Nephron (organoid): ENCODE results near the gene ADIPOR2.

ENCODE experiments used
- H3K27ac Mint-ChIP-seq, 3 experiments: 2 replicates each; pipeline ENCODE4 v1.8.0; 2020; ENCODE audit warnings: mixed read lengths in 3 of 3, mild to moderate bottlenecking in 2 of 3, moderate library complexity in 1 of 3
- H3K27me3 Mint-ChIP-seq: 2 replicates; pipeline ENCODE4 v1.8.0; 2021; ENCODE audit warnings: low read depth, mild to moderate bottlenecking, moderate library complexity, mixed read lengths
- H3K36me3 Mint-ChIP-seq: 2 replicates; pipeline ENCODE4 v1.8.0; 2020; ENCODE audit warnings: low read depth, mixed read lengths
- H3K4me1 Mint-ChIP-seq: 2 replicates; pipeline ENCODE4 v1.8.0; 2020; ENCODE audit warnings: mixed read lengths
- H3K4me3 Mint-ChIP-seq, 3 experiments: 2 replicates each; pipeline ENCODE4 v1.8.0; 2020; ENCODE audit warnings: mild to moderate bottlenecking in 3 of 3, mixed read lengths in 3 of 3, moderate library complexity in 2 of 3
- H3K9me3 Mint-ChIP-seq: 2 replicates; pipeline ENCODE4 v1.8.0; 2020; ENCODE audit warnings: mixed read lengths
- TF ChIP-seq, protein P1 (sequence below), 3 experiments: fragments of 200-600 bp; sonication (generic); IDR thresholded peaks; one replicate each; pipeline ENCODE4 v1.5.0; 2021; ENCODE audit warnings: antibody characterized with exemption in 3 of 3; ENCODE audit not compliant: unreplicated experiment in 3 of 3

The ADIPOR2 gene

DNA sequence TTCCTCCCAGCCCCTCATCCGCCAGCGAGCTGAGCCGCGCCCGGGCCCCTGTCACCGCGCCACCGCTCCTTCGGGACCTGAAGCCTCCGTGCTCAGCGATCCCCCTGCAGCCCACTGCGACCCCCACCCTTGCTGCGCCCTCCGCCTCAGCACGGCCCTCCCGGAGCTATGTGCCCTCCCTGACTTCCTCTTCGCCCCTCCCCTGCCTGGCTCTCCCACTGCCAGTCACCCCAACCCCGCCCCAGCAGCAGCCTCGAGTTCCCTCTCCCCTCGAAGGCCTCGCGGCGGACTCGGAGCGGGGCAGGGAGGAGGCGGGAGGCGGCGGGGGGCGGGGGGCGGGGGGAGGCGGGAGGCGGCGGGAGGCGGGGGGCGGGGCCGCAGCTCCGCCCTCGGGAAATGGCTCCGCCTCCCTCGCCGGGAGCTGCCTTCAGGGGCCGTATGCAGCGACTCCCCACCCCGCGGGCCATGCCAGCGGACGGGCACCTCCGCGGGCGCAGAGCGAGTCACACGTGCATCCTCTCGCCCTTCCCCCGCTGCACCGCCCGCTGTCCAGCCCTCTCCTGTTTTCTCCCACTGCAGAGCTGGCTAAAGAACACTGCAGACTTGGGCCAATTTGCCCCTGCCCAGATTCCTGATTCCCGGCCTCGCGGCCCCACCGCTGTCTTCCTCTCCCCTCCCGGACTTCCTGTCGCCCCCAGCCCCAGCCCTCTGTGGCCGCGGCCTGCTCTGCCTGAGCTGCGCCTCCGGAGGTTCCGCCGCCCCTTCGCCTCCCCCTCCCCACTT, 29.1 kb upstream of the ADIPOR2 start:
- peak overlapping the region in 2 of 3 experiments; percentile 65 to 71 for H3K27ac Mint-ChIP-seq
- H3K4me1 Mint-ChIP-seq, result peaks cover 10% of the 10 kb centered on the region
- H3K4me3 Mint-ChIP-seq, result peak overlapping the region; percentile 82 to 86 (median 85)
- no peaks in the 10 kb centered on the region for H3K9me3 Mint-ChIP-seq
- H3K36me3 Mint-ChIP-seq, result no peaks in the 10 kb centered on the region
- TF ChIP-seq, protein P1, sequence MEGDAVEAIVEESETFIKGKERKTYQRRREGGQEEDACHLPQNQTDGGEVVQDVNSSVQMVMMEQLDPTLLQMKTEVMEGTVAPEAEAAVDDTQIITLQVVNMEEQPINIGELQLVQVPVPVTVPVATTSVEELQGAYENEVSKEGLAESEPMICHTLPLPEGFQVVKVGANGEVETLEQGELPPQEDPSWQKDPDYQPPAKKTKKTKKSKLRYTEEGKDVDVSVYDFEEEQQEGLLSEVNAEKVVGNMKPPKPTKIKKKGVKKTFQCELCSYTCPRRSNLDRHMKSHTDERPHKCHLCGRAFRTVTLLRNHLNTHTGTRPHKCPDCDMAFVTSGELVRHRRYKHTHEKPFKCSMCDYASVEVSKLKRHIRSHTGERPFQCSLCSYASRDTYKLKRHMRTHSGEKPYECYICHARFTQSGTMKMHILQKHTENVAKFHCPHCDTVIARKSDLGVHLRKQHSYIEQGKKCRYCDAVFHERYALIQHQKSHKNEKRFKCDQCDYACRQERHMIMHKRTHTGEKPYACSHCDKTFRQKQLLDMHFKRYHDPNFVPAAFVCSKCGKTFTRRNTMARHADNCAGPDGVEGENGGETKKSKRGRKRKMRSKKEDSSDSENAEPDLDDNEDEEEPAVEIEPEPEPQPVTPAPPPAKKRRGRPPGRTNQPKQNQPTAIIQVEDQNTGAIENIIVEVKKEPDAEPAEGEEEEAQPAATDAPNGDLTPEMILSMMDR (IDR thresholded peaks at IDR 0.05; ENCODE audit: unreplicated experiment in 3 of 3), result no peak
- H3K27me3 Mint-ChIP-seq, result peaks cover 17% of the 10 kb centered on the region

- no peaks in the 10 kb centered on the region for H3K36me3 Mint-ChIP-seq
- TF ChIP-seq, protein P1 (IDR thresholded peaks at IDR 0.05; ENCODE audit: unreplicated experiment in 3 of 3), result peak; percentile 30 to 54 (median 31)
- peaks cover 10% of the 10 kb centered on the region for H3K4me1 Mint-ChIP-seq
- H3K27ac Mint-ChIP-seq, result peak overlapping the region; percentile 32 to 88 (median 47)
- no peaks in the 10 kb centered on the region for H3K9me3 Mint-ChIP-seq
- peak overlapping the region; percentile 77 to 86 (median 86) for H3K4me3 Mint-ChIP-seq
- peaks cover 17% of the 10 kb centered on the region for H3K27me3 Mint-ChIP-seq
Measured at GRCh38 chr12:1662761-1663439, 28.0 kb upstream of the ADIPOR2 start.

- peak overlapping the region; percentile 77 to 86 (median 86) for H3K4me3 Mint-ChIP-seq
- no peaks in the 10 kb centered on the region for H3K9me3 Mint-ChIP-seq
Measured at GRCh38 chr12:1663440-1664132, 27.3 kb upstream of the ADIPOR2 start.

DNA sequence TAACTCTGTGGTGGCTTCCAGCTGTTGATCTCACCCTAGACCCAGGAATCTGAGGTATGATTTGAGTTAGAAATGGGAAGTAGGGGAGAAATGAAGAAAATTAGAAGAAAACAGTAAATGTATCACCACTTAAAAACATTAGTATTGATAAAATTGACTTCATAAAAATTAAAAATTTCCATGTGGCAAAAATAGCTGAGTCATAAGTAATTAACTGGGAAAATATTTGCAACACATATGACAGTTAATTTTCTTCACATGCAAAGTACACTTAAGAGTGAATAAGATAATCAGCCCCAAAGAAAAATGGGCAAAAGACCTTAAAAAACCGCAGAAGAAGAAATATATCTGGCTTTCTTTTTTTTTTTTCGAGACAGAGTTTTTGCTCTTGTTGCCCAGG, 25.5 kb upstream of the ADIPOR2 start:
- H3K27ac Mint-ChIP-seq, result no peak overlapping the region
- TF ChIP-seq, protein P1 (IDR thresholded peaks at IDR 0.05; ENCODE audit: unreplicated experiment in 3 of 3), result no peak
- H3K9me3 Mint-ChIP-seq, result no peaks in the 10 kb centered on the region
- H3K27me3 Mint-ChIP-seq, result peaks cover 20% of the 10 kb centered on the region
- H3K4me3 Mint-ChIP-seq, result no peak overlapping the region
- no peaks in the 10 kb centered on the region for H3K36me3 Mint-ChIP-seq
- peaks cover 19% of the 10 kb centered on the region for H3K4me1 Mint-ChIP-seq

More at GRCh38 chr12:1663440-1664132, 27.3 kb upstream of the ADIPOR2 start:
- Mint-ChIP-seq H3K27ac (peak overlapping the region; percentile 32 to 88 (median 47)), H3K36me3 (no peaks in the 10 kb centered on the region), H3K27me3 (peaks cover 14% of the 10 kb centered on the region), H3K4me1 (peaks cover 13% of the 10 kb centered on the region)
- TF ChIP-seq, protein P1 (IDR thresholded peaks at IDR 0.05; ENCODE audit: unreplicated experiment in 3 of 3), result no peak

GRCh38 chr12:1666215-1666614, 24.7 kb upstream of the ADIPOR2 start:
- H3K4me3 Mint-ChIP-seq, result no peak overlapping the region
- TF ChIP-seq, protein P1 (IDR thresholded peaks at IDR 0.05; ENCODE audit: unreplicated experiment in 3 of 3), result no peak
- H3K9me3 Mint-ChIP-seq, result no peaks in the 10 kb centered on the region
- no peaks in the 10 kb centered on the region for H3K36me3 Mint-ChIP-seq
- H3K27ac Mint-ChIP-seq, result peak overlapping the region in 1 of 3 experiments; percentile 60
- peaks cover 20% of the 10 kb centered on the region for H3K27me3 Mint-ChIP-seq
- H3K4me1 Mint-ChIP-seq, result peaks cover 16% of the 10 kb centered on the region
